ENCODE measurements around the gene FIBCD1.

FIBCD1 gene

DNA sequence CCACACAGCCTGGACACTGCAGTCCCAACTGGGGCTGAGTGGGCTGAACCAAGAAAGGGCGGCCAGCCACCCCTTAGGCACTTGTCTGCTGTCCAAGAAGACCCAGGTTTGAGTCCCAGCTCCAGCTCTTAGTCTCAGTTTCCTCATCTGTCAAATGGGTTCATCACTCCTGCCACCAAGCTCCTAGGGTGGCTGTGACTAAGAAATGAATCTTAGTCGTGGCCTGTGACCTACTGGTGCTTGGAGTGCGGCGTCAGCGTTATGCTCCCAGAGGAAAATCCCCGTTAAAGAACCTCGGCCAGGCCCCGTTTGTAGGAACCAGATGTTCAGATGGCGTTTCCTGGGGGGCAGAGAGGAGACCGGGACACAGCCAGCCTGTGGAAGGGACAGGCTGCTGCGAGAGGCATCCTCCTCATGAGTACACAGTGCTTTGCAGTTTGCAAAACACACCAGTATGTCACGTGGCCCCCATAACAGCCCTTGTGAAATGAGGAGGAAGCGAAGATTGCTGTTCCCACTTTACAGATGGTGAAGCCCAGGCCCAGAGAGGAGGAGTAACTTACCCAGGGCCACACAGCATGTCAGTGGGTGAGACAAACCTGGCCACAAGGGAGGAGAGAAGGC, 3.3 kb downstream of the FIBCD1 start:
- no peak for DNase-seq

- DNase-seq, result no peak
These were observed 4.1 kb downstream of the FIBCD1 start for GRCh38 chr9:130934702-130935647.

DNA sequence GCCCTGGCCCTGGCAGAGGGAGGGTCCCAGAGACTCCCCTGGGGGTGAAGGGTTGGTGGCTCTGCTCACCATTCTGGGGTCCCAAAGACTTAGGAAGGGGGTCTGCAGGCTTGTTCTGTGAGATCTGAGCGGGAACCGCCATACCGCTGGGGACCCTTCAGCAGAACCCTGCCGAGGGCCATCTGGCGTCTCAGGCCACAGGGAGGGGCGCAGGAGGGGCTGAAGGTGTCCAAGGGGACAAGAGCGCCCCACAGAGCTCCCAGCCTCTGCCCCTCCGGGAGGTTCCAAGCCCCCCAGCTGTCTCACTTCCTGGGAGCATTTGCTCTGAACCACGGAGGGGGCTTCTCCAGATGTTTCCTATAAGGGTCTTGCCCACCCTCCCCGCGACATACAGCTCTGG, 4.8 kb downstream of the FIBCD1 start:
- no peak for DNase-seq

GRCh38 chr9:130933114-130934046, 5.7 kb downstream of the FIBCD1 start:
- no peak for DNase-seq

- DNase-seq, result no peak
These were observed 6.6 kb downstream of the FIBCD1 start for GRCh38 chr9:130932255-130933079.

DNA sequence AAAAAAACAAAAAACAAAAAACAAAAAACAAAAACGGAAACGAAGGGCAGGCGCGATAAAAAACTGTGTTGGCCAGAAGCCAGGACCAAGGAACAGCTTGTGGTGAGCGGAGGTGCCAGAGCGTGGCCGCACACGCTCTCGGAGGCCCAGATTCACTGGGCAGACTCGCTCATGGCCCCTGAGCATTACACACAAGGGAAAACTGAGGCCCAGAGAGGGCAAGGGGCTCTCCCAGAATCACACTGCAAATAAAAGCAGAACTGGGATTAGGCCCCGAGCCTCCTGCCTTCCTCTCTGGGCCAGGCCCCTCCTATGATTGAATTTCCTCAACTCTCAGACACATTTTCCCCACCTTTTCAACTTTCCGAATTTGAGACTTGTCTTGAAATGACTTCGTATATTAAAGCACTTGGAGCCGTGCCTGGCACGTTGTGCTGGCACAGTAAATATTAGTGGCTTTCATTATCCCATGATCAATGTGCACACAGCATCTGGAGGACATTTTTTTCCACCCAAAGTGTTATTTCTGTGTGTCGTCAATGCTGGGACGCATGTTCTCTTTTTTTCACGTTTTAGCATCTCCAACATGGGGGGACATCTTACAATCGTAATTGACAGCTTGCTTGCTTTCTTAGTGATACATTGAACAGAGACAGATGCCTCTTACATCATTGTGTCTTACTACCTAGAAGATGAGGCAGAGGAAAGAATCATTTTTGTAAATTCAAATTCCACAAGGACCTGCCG, 7.4 kb downstream of the FIBCD1 start:
- no peak for DNase-seq

- DNase-seq, result no peak
These were observed 8.2 kb downstream of the FIBCD1 start for GRCh38 chr9:130930804-130931349.

- no peak for DNase-seq
These were observed 8.8 kb downstream of the FIBCD1 start for GRCh38 chr9:130930132-130930803.

DNA sequence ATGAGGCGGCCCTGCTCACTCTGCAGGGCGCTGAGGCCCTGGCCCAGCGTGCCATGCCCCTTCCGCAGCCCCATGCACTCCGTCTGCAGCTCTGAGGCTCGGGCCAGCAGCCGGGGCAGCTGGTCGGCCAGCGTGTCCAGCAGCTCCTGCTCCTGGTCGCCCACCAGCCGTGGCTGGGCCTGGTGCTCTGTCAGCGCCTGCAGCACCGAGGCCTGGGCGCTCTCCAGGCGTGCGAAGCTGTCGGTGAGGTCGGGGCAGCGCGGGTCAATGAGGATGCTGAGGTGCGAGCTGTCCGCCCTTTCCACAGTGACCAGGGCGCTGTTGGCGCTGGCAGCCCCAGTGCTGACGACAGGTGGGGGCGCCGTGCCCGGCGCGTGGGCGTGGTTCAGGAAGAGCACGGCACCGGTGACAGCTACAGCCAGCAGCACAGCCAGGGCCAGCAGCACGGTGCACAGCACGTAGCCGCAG, 9.4 kb downstream of the FIBCD1 start:
- no peak for DNase-seq

DNA sequence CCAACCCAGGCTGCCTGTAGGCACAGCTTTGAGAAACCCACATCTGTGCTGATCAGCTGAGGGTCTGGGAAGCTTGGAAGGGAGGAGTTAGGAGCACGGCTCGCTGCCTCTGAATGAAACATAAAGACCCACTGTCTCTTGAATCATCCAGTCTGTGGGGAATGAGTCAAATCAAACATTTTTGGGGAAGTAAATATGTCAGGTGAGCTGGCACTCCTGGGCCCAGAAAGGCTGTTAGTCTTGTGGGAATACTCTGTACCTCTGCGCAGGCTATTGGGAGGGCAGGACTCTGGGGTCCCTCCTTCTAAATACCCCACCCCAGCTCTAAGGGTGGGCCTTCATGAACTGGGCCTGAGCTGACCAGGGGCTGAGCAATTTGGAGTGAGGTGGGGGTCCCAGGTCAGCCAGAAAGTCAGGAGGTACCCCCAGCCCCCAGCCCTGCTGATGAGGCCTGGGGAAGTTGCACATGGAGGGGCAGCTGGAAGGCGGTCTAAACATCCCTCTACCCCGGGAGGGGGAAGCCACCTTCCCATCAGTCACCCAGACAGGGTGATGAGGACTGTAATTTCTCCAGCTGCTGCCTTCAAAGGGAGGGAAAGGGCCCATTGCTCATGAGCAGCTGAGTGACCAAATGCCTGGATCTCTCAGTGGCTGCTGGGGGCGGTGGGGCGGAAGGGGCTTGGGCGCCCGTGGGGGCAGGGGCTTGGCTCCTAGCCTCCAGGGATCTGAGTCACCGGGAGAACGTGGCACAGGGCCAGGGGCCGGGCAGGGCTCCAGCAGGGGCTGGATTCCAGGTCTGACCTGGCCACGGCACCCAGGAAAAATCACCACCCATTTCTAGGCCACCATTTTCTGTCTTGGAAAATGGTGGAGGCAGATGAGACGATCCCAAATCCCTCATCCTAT, 10.8 kb downstream of the FIBCD1 start:
- DNase-seq, result no peak

DNA sequence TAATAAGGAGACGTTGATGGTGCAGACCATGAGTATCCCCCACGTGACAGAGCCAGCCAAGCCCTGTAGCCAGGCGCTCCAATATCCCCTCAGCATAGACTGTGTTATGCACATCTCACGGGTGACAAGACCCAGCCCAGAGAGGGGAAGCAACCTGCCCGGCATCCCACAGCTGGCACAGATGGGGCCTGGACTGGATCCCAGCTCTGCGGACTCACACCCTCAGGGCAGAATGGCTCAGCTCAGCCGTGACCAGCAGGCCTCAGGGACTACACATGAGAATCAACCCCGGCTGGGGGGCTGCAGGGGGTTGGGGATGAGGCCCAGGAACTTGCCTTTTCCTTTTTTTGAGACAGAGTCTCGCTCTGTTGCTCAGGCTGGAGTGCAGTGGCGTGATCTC, 11.7 kb downstream of the FIBCD1 start:
- DNase-seq, result no peak

GRCh38 chr9:130925050-130925678, 13.9 kb downstream of the FIBCD1 start:
- DNase-seq, result no peak

DNA sequence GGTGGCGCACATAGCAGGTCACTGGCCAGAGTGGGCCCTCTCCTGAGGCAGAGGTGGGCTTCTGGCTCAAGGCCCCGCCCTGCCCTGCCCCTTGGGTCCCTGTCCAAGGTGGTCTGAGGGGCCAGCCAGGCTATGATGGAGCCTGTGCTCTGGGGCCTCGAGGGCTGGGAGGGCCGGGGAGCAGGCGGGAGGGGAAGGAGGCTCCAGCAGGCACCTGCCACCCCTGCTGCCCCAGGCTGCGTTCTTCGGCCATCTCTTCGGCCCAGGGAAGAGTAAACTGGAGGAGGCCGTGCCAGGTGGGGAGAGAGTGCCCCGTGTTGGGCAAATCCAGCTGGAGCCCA, 14.6 kb downstream of the FIBCD1 start:
- DNase-seq, result no peak

DNA sequence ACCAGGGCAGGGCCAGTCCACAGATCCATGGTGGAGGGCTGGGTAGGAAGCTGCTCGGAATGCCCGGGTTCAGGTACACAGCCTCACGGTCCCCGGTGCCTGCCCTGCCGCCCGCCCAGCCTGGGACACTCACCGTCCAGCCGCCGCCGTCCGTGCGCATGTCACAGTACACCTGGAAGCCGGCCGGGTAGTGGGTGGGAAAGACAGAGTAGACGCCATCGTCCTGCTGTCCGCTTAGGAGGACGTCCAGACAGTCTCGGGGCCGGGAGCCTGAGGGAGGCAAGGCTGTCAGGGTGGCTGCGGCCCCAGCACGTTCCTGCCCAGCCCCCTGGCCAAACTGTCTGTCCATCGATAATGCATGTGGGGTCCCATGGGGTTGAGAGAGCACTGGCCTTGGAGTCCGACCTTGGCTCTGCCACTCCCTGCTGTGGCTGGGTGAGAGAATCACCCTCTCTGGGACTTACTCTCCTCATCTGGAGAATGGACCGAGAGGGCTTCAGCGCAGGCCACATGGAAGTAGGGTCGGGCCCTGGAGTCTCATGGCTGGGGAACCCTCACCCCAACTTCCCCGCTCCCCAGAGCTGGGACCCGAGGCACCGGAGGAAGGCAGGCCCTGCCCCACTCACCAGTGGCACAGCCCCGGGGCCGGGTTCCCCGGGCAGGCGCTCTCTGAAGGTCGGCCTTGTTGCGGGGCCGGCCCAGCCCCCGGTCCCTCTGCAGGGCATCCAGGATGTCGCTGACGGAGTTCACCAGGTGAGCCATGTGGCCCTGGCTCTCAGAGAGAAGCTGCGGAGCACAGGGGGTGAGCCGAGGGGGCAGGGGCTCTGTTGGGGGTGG, 15.2 kb downstream of the FIBCD1 start:
- no peak for DNase-seq

- no peak for DNase-seq
These were observed 16.0 kb downstream of the FIBCD1 start for GRCh38 chr9:130922893-130923610.

DNA sequence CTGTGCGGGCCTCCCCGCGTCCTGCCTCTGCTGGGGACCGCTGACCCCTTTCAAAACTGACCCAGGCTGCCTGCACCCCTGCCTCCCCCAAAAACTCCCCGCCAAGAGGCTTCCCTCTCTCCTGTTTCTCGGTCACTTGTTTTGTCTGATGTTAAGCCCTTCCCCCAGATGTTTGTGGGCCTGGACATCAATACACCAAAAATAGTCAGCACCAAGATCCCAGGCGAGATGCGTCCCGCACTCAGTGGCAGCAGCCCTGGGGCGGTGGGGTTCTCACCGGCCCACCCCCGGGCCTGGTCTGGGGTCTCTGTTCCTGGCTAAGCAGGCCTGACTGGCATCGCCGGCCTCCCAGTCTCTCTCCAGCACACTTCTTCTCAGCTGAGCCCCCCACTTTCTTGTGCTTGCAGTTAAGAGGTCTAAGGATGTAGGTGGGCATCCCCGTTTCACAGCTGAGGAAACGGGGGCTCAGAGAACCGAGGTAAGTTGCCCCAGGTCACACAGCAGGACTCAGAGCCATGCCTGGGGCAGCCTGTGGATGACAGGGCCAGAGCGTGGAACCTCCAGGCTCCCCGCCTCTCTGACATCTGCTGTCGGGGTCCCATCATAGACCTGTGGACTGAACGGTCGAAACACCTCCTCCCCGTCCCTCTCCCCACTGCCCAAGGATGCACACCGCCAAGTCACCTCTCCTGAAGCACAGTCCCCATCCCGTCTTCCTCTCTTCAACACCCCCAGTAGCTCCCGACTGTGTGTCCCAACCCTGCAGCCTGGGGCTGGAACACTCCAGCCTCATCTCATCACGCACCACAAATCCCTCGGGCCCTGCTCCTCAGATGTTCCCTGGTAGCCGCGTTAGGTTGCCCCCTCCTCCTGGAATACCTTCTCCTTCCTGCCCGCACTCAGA, 16.8 kb downstream of the FIBCD1 start:
- no peak for DNase-seq
